ENCODE measurements around the gene DSC3.

Gene DSC3

GRCh38 chr18:31042406-31043181 lies at the start of gene DSC3:
DSC3 (minus strand) TSS chr18:31042742; CDS start chr18:31042660, 82 bp downstream.
- DNase-seq (ENCODE audit: low spot score): no peak

- no peak for DNase-seq (ENCODE audit: low spot score)
Observed at GRCh38 chr18:31091350-31091749, 48.8 kb upstream of the DSC3 start.

DNA sequence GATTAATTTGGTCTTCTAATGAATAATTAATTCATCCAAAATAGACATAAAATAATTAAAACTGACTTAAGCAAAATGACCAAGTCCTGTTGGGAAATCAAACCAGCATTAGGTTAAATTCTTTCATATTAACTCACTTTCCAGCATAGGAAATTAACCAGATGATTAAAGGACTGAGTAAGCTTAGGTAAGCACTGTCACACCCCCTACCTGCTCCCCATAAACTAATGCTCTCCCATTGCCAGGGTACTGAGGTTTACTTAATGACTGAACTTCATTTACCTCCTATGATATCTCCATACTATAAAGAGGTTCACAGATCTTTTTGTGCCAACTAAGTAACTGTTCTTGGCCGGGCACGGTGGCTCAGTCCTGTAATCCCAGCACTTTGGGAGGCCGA lies 46.0 kb upstream of the DSC3 start:
- no peak for DNase-seq (ENCODE audit: low spot score)

DNA sequence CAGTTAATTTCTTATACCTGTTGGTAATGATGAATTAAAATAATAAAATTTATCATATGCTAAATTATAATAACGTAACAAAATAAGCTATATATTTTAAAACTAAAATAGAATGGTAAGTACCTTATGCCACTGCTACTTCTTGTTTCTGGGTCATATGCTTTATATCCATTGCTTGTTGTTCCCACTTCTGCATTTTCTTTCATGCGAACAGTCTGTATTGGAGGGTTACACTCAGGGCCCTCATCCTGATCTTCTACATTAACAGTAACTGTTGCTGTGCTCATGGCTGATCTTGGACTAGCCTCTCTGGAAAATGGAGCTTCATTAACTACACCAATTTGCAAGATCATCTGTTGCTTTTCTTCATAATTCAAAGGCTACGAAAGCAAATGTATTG lies 37.4 kb upstream of the DSC3 start:
- no peak for DNase-seq (ENCODE audit: low spot score)

DNA sequence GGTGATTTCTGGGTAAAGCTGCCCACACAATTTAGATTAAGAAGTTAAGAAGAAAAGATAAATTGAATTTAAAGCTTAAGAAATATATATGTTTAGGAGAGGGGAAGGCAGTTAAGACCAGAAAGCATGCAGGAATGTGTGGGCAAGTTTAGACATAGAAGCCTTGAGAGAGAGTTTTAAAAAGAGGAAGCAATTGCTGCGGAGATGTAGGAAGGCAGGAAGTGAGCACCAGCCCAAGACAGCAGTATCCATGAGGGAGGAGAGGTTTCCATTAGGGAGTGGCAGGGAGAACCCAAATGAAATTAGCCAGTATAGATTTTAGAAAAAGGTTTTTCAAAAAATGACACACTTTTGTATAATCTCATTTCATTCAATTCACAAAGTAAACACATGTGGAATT lies 35.3 kb upstream of the DSC3 start:
- no peak for DNase-seq (ENCODE audit: low spot score)

GRCh38 chr18:31072175-31072574 lies 29.6 kb upstream of the DSC3 start:
- DNase-seq (ENCODE audit: low spot score): peak; percentile 10

DNA sequence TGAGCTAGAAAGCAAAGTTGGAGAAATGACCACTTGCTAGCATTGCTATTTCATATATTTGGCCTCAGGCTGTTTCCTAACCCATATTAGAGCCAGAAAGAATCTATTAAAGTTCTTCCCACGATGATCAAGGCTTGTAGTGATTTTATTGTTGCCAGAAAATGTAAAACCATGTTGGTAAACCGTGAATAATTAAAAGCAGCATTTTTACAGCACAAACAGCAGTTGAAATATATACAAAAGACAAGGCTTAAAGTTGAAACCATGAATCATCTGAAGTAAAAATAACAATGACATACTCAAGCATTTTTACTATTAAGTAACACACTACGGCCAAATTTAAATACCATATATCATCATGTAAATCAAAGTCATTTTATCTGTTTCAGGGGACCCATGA lies 27.7 kb upstream of the DSC3 start:
- DNase-seq (ENCODE audit: low spot score): no peak

DNA sequence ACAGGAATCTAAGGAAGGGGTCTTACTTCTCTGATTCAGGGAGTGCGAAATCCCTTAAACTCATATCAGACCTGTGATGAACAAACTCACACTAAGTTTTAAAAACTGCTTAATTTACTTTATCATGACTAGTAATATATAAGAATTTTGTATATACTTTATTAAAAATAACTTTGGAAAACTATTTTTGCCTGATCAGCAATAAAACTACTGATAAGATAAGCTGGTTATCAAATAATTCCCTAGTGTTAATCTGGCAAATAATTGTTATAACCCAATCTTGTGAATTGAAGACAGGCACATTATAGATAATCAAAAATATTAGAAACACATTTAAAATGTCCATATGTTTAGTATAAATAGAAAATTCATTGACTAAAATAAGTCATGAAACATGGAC lies 23.7 kb upstream of the DSC3 start:
- DNase-seq (ENCODE audit: low spot score): no peak

DNA sequence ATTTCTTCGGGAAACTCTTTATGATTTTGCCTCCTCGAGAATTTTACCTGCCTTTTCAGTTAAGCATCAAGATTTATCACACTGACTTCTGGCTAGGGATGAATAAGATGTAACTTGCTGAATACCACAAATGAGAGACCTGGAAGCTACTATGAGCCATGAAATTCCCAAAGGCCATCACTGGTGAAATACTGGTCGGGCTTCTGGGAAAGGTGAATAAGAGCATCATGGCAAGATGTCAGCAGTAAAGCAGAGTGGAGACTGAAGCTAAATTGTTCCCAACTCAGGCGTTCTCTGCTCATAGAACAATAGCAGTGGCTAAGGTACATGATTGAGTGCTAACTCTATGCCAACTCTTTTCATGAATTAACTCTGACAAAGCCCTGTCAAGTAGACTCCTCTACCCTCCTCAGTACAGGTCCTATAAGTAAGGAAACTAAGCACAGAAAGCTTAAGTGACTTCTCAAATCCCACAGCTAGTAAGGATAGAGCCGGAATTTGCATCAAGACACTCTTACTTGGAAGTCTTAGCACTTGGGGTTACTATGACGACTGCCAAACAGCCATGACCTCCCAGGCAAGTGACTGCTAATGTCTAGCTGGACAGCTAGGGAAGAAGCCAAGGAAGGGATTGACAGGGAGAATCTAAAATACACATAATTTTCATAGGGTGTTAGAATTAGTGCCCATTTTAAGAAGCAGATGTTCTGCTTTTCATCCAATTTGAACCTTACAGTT lies 22.7 kb upstream of the DSC3 start:
- DNase-seq (ENCODE audit: low spot score): no peak

GRCh38 chr18:31064130-31064529 lies 21.6 kb upstream of the DSC3 start:
- DNase-seq (ENCODE audit: low spot score): no peak

DNA sequence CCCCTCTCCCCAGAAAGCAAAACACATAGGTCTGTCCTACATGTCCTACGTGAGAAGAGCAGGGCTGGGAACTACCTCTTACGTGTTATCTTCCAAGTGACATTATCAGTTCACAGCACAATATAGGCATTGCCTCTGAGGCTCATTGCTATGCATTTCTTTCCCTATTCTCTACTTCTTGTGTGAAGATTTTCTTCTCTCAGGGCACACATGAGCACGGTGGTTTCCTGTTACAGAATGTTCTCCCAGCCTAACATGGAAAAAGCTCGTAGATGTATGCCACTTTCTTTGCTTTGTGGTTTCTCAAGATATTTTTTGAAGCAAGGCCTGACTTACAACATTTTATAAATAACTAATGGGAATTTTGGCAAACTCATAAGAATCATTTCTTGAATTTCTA lies 19.4 kb upstream of the DSC3 start:
- no peak for DNase-seq (ENCODE audit: low spot score)

- DNase-seq (ENCODE audit: low spot score): no peak
Observed at GRCh38 chr18:31058897-31059296, 16.4 kb upstream of the DSC3 start.

DNA sequence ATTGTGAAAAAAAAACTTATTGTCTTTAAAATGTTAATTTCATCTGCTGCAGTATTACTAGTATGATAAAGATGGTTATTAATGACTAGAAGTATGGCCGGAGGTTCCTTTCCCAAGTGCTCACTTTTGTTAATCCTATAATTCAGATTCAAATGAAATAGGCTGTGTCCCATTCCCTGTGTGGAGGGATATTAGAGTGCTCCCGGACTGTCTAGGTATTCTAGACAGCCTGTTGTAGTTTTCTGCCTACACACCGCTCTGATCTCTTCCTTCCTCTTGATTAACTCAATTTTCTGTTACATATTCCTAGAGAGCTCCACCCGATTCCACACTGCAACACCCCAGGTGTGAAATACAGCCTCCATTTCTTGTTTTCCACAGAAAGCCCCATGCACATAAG lies 15.4 kb upstream of the DSC3 start:
- no peak for DNase-seq (ENCODE audit: low spot score)

DNA sequence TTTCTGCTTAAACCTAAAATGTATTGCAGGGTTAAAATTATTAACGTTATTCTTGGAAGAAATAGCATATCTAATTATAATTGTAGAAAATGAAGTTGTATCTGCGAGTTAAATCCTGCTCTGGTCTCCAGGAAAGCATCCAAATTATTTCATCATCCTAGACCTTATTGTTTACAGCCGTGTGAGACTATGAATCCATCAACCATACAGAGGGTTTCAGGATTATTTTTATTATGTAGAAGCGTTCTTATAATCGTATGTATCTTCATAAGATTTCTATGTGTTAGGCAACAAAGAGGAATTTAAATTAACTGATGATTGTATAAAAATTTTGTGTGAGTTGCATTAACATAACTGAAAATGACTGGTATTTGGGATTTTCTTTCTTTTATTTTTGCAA lies 14.5 kb upstream of the DSC3 start:
- no peak for DNase-seq (ENCODE audit: low spot score)

DNA sequence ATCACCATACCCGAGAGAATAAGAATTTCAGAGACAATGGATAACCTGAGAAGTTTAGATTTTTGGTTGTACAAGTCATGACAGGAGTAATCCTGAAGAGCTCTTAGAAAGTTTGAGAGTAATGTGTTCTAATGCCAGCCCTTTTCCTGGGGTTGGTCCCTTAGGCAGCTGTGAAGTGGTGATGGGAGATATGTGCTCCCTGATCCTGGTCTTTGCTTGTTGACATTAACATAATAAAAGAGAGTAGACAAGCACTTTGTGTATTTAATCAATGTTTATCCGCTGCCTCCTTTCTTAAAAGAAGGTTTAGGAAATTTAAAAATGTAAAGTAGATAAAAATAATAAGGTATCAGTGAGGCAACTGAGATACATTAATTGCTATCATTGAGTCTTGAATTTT lies 13.8 kb upstream of the DSC3 start:
- DNase-seq (ENCODE audit: low spot score): no peak

DNA sequence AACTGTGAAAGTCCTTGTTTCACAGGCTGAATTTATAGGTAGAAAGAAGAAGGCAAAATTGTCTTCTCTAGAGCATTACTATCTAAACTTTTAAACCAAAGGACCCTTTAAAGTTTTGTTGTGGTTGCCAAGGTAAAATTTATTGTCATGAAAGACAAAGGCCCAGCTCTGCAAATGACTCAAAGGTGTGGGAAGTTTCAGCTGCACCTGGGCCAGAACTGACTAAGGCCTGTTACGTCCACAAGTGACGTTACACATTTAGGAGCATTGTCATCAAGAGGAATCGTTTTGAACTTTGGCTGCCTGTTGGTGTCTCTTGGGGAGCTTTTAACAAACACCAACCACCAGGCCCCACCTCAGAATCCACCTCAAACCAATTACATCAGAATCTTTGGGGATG lies 8.1 kb upstream of the DSC3 start:
- no peak for DNase-seq (ENCODE audit: low spot score)

GRCh38 chr18:31049189-31049588 lies 6.6 kb upstream of the DSC3 start:
- DNase-seq (ENCODE audit: low spot score): no peak

- no peak for DNase-seq (ENCODE audit: low spot score)
Observed at GRCh38 chr18:31048216-31048615, 5.7 kb upstream of the DSC3 start.

- DNase-seq (ENCODE audit: low spot score): no peak
Observed at GRCh38 chr18:31046916-31047315, 4.4 kb upstream of the DSC3 start.

DNA sequence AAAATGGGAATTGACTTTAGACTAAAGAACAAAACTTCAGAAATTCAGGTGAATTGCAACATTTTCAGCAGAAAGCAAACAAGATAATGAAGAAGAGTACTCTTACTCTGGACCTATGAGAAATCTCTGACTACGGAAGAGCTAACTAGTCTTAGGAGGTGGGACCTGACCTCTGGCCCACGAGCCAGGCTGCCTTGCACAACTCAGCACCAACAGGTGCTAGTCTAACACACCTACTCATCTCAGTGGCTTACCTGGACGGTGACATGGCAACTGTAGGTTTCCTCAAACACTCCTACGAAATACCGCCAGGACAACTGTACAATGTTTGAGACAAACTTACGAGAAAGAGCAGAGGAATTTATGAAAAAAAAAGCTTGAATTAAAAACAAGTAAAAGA lies 3.1 kb upstream of the DSC3 start:
- no peak for DNase-seq (ENCODE audit: low spot score)

GRCh38 chr18:31044926-31045325 lies 2.4 kb upstream of the DSC3 start:
- DNase-seq (ENCODE audit: low spot score): no peak

GRCh38 chr18:31043709-31044108 lies 1.2 kb upstream of the DSC3 start:
- DNase-seq (ENCODE audit: low spot score): no peak

DNA sequence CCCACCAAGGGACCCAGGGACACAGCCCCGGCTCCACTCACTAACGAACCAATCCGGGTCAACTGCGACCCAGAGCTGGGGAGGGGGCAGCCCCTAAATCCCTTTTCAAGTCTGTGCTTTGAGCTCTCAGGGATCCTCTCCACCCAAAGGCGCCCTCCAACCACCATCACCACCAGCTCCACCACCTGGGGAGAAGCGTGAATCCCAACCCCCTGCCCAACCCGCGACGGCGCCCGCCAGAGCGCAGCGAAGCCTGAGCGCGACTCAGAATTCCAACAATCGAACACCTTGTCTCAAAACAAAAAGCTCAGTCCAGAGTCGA lies 497 bp downstream of the DSC3 start:
- no peak for DNase-seq (ENCODE audit: low spot score)
